Measurements from ENCODE around the gene DGLUCY.
"Not testable (repeated sequence)": the region's sequence is repeated elsewhere in the genome, so short reads cannot be mapped to it uniquely, and the experiment has no call there.

The DGLUCY gene

GRCh38 chr14:91090743-91091142 is 23.1 kb upstream of the DGLUCY start:
- H3K9me3 Mint-ChIP-seq = no peaks in the 10 kb centered on the region
- no peak overlapping the region for H3K4me3 Mint-ChIP-seq
- peaks cover 26% of the 10 kb centered on the region for H3K4me1 Mint-ChIP-seq
- H3K36me3 Mint-ChIP-seq = peaks cover 8% of the 10 kb centered on the region
- no peak for DNase-seq
- CTCF ChIA-PET = no interaction called here
- H3K27ac Mint-ChIP-seq = no peak overlapping the region
- H3K27me3 Mint-ChIP-seq = peaks cover 27% of the 10 kb centered on the region

GRCh38 chr14:91092073-91092472 is 21.8 kb upstream of the DGLUCY start:
- H3K4me1 Mint-ChIP-seq = peaks cover 21% of the 10 kb centered on the region
- H3K27me3 Mint-ChIP-seq = peaks cover 33% of the 10 kb centered on the region
- H3K4me3 Mint-ChIP-seq = no peak overlapping the region
- peaks cover 7% of the 10 kb centered on the region for H3K36me3 Mint-ChIP-seq
- H3K27ac Mint-ChIP-seq = no peak overlapping the region
- CTCF ChIA-PET = no interaction called here
- no peak for DNase-seq
- no peaks in the 10 kb centered on the region for H3K9me3 Mint-ChIP-seq

GRCh38 chr14:91093743-91094472 is 20.0 kb upstream of the DGLUCY start:
- H3K27ac Mint-ChIP-seq, CTCF ChIA-PET, H3K36me3 Mint-ChIP-seq, H3K9me3 Mint-ChIP-seq, DNase-seq, H3K4me3 Mint-ChIP-seq, H3K4me1 Mint-ChIP-seq: not testable (repeated sequence)
- H3K27me3 Mint-ChIP-seq = peaks cover 29% of the 10 kb centered on the region

- CTCF ChIA-PET = interaction anchor here (1.3 kb wide), 1 partner anchor 9 kb away, joined by 4 read pairs; no protein-coding TSS in a partner anchor
- Mint-ChIP-seq H3K36me3 (no peaks in the 10 kb centered on the region), H3K4me3 (no peak overlapping the region), H3K27ac (no peak overlapping the region), H3K27me3 (peaks cover 38% of the 10 kb centered on the region), H3K9me3 (no peaks in the 10 kb centered on the region), H3K4me1 (peaks cover 3% of the 10 kb centered on the region)
- no peak for DNase-seq
These were observed 19.1 kb upstream of the DGLUCY start for GRCh38 chr14:91094772-91095171.

GRCh38 chr14:91095178-91095577 is 18.7 kb upstream of the DGLUCY start:
- CTCF ChIA-PET = interaction anchor here (1.3 kb wide), 1 partner anchor 9 kb away, joined by 4 read pairs; no protein-coding TSS in a partner anchor
- H3K4me3 Mint-ChIP-seq = no peak overlapping the region
- H3K9me3 Mint-ChIP-seq = no peaks in the 10 kb centered on the region
- H3K27me3 Mint-ChIP-seq = peaks cover 38% of the 10 kb centered on the region
- peaks cover 4% of the 10 kb centered on the region for H3K4me1 Mint-ChIP-seq
- no peak for DNase-seq
- no peaks in the 10 kb centered on the region for H3K36me3 Mint-ChIP-seq
- H3K27ac Mint-ChIP-seq = no peak overlapping the region

- not testable (repeated sequence) for DNase-seq, H3K27ac Mint-ChIP-seq, H3K36me3 Mint-ChIP-seq, H3K4me3 Mint-ChIP-seq, H3K4me1 Mint-ChIP-seq, H3K9me3 Mint-ChIP-seq
- H3K27me3 Mint-ChIP-seq = peaks cover 30% of the 10 kb centered on the region
- CTCF ChIA-PET = interaction anchor here (1.0 to 1.1 kb wide), 2 partner anchors 9 to 10 kb away, joined by 4 read pairs; no protein-coding TSS in a partner anchor
These were observed 16.2 kb upstream of the DGLUCY start for GRCh38 chr14:91097657-91098056.

- DNase-seq = no peak
- CTCF ChIA-PET = interaction anchor here (1.0 to 1.4 kb wide), 3 partner anchors 8 to 188 kb away, joined by 4 read pairs; no protein-coding TSS in a partner anchor
These were observed 15.3 kb upstream of the DGLUCY start for GRCh38 chr14:91098591-91098990.

GRCh38 chr14:91100102-91100501 is 13.8 kb upstream of the DGLUCY start:
- DNase-seq = no peak
- Mint-ChIP-seq H3K4me3 (no peak overlapping the region), H3K4me1 (peaks cover 4% of the 10 kb centered on the region), H3K36me3 (peaks cover 3% of the 10 kb centered on the region), H3K27ac (no peak overlapping the region), H3K27me3 (peaks cover 29% of the 10 kb centered on the region), H3K9me3 (no peaks in the 10 kb centered on the region)
- CTCF ChIA-PET = no interaction called here

More at GRCh38 chr14:91098591-91098990, 15.3 kb upstream of the DGLUCY start:
- H3K9me3 Mint-ChIP-seq = no peaks in the 10 kb centered on the region
- peaks cover 3% of the 10 kb centered on the region for H3K36me3 Mint-ChIP-seq
- no peak overlapping the region for H3K27ac Mint-ChIP-seq
- peaks cover 30% of the 10 kb centered on the region for H3K27me3 Mint-ChIP-seq
- H3K4me3 Mint-ChIP-seq = no peak overlapping the region
- H3K4me1 Mint-ChIP-seq = peaks cover 4% of the 10 kb centered on the region

- H3K4me1 Mint-ChIP-seq = peaks cover 12% of the 10 kb centered on the region
These were observed 10.8 kb upstream of the DGLUCY start for GRCh38 chr14:91103116-91103515.

GRCh38 chr14:91108941-91109611 is 4.8 kb upstream of the DGLUCY start:
- peak; percentile 49 for DNase-seq
- H3K27me3 Mint-ChIP-seq = peaks cover 6% of the 10 kb centered on the region
- H3K4me1 Mint-ChIP-seq = peaks cover 57% of the 10 kb centered on the region
- peaks cover 2% of the 10 kb centered on the region for H3K36me3 Mint-ChIP-seq
- H3K27ac Mint-ChIP-seq = peak overlapping the region; percentile 96
- peak overlapping the region; percentile 26 for H3K4me3 Mint-ChIP-seq
- H3K9me3 Mint-ChIP-seq = no peaks in the 10 kb centered on the region
- CTCF ChIA-PET = no interaction called here

More at GRCh38 chr14:91103116-91103515, 10.8 kb upstream of the DGLUCY start:
- H3K4me3 Mint-ChIP-seq = no peak overlapping the region
- H3K36me3 Mint-ChIP-seq = peaks cover 5% of the 10 kb centered on the region
- DNase-seq = no peak
- CTCF ChIA-PET = no interaction called here
- no peaks in the 10 kb centered on the region for H3K9me3 Mint-ChIP-seq
- H3K27me3 Mint-ChIP-seq = peaks cover 22% of the 10 kb centered on the region
- no peak overlapping the region for H3K27ac Mint-ChIP-seq

GRCh38 chr14:91111443-91111842 is 2.4 kb upstream of the DGLUCY start:
- H3K4me3 Mint-ChIP-seq = no peak overlapping the region
- no peak overlapping the region for H3K27ac Mint-ChIP-seq
- peaks cover 3% of the 10 kb centered on the region for H3K27me3 Mint-ChIP-seq
- no peak for DNase-seq
- H3K4me1 Mint-ChIP-seq = peaks cover 69% of the 10 kb centered on the region
- H3K9me3 Mint-ChIP-seq = no peaks in the 10 kb centered on the region
- CTCF ChIA-PET = no interaction called here
- H3K36me3 Mint-ChIP-seq = peaks cover 10% of the 10 kb centered on the region

GRCh38 chr14:91112194-91112593 is 1.7 kb upstream of the DGLUCY start:
- H3K36me3 Mint-ChIP-seq = peaks cover 15% of the 10 kb centered on the region
- CTCF ChIA-PET = no interaction called here
- peaks cover 76% of the 10 kb centered on the region for H3K4me1 Mint-ChIP-seq
- peak overlapping the region; percentile 93 for H3K27ac Mint-ChIP-seq
- no peak for DNase-seq
- H3K4me3 Mint-ChIP-seq = peak overlapping the region; percentile 83
- no peaks in the 10 kb centered on the region for H3K9me3 Mint-ChIP-seq
- H3K27me3 Mint-ChIP-seq = peaks cover 3% of the 10 kb centered on the region

- Mint-ChIP-seq H3K36me3 (peaks cover 31% of the 10 kb centered on the region), H3K27ac (peak overlapping the region; percentile 93), H3K27me3 (no peaks in the 10 kb centered on the region), H3K4me3 (peak overlapping the region; percentile 83), H3K9me3 (peaks cover 3% of the 10 kb centered on the region), H3K4me1 (peaks cover 75% of the 10 kb centered on the region)
- CTCF ChIA-PET = interaction anchor here (0.6 to 3.6 kb wide), 18 partner anchors 13 to 355 kb away, joined by 3 to 32 read pairs (median 4); partner anchors contain the start of gene RPS6KA5
- peak; percentile 82 for DNase-seq
These were observed 499 bp downstream of the DGLUCY start for GRCh38 chr14:91114079-91115065.
